OCI-LY7 (cell line): ENCODE data around the gene CLEC3A. TPM values are rescaled to one million over a fixed set of nuclear protein-coding genes. Genes with fewer than 3 reads are reported as not detected.

Experiments used
- BruUV-seq: library from RNA; stranded (reverse); fragments of 400-500 nt; replicated peaks from 2 replicates; lab custom pipeline; 2021; lab: Mats Ljungman, UMichigan
- CTCF ChIA-PET: fragments of 300-600 bp; sonication (Branson Sonifier 250); formaldehyde crosslinking; loops from one replicate; lab custom pipeline; 2022; ENCODE audit warnings: antibody characterized with exemption; ENCODE audit not compliant: unreplicated experiment; lab: Charles Lee
- POLR2A ChIA-PET: fragments of 300-600 bp; sonication (Branson Sonifier 250); formaldehyde crosslinking; loops from one replicate; lab custom pipeline; 2022; ENCODE audit warnings: antibody characterized with exemption; lab: Charles Lee
- DNase-seq: peaks from one replicate; pipeline ENCODE4 v3.0.0-alpha.2; 2015; ENCODE audit warnings: low spot score
- H2AFZ ChIP-seq: fragments of 200-600 bp; sonication (generic), shearing (Covaris generic); 2 replicates; pipeline ENCODE4 v1.6.1; 2014; ENCODE audit warnings: mild to moderate bottlenecking, antibody characterized with exemption, low read length, moderate library complexity
- H3K27ac ChIP-seq: fragments of 200-600 bp; sonication (generic); 2 replicates; pipeline ENCODE4 v1.5.1; 2014; ENCODE audit warnings: mixed run types, low read depth, mild to moderate bottlenecking, moderate library complexity, low read length, inconsistent platforms; ENCODE audit not compliant: poor library complexity, severe bottlenecking
- H3K36me3 ChIP-seq: fragments of 200-600 bp; sonication (generic); 2 replicates; pipeline ENCODE4 v1.6.1; 2014; ENCODE audit warnings: mild to moderate bottlenecking, antibody characterized with exemption, low read length, moderate library complexity, mixed read lengths; ENCODE audit not compliant: insufficient read depth
- H3K4me1 ChIP-seq: fragments of 200-600 bp; sonication (generic); 2 replicates; pipeline ENCODE4 v1.5.1; 2014; ENCODE audit warnings: mild to moderate bottlenecking, low read length; ENCODE audit not compliant: insufficient read depth, poor library complexity, severe bottlenecking
- H3K4me2 ChIP-seq: fragments of 200-600 bp; sonication (generic); 2 replicates; pipeline ENCODE4 v1.6.1; 2014; ENCODE audit warnings: mild to moderate bottlenecking, low read length
- H3K4me3 ChIP-seq: fragments of 200-600 bp; sonication (generic); 2 replicates; pipeline ENCODE4 v1.5.1; 2014; ENCODE audit warnings: mild to moderate bottlenecking, low read depth, low read length; ENCODE audit not compliant: poor library complexity, severe bottlenecking
- H3K79me2 ChIP-seq: fragments of 200-600 bp; sonication (generic); 2 replicates; pipeline ENCODE4 v1.6.1; 2016; ENCODE audit warnings: low read depth, mild to moderate bottlenecking, low read length, moderate library complexity, mixed read lengths; ENCODE audit not compliant: insufficient read depth
- H3K9me2 ChIP-seq: fragments of 200-600 bp; sonication (generic); 2 replicates; pipeline ENCODE4 v1.6.1; 2016; ENCODE audit warnings: mild to moderate bottlenecking, low read length, mixed read lengths; ENCODE audit not compliant: insufficient read depth
- H3K9me3 ChIP-seq: fragments of 200-600 bp; sonication (generic); 2 replicates; pipeline ENCODE4 v1.6.1; 2014; ENCODE audit warnings: mild to moderate bottlenecking, mixed run types, low read length, mixed read lengths
- H4K20me1 ChIP-seq: fragments of 200-600 bp; sonication (generic); 2 replicates; pipeline ENCODE4 v1.6.1; 2014; ENCODE audit warnings: mild to moderate bottlenecking, antibody characterized with exemption, low read length, moderate library complexity, mixed read lengths; ENCODE audit not compliant: insufficient read depth
- CTCF ChIP-seq: fragments of 200-600 bp; sonication (generic); conservative IDR thresholded peaks from 2 replicates; pipeline ENCODE4 v1.5.1; 2014; ENCODE audit warnings: mild to moderate bottlenecking, antibody characterized with exemption, low read length, moderate library complexity, mixed read lengths
- EZH2phosphoT487 ChIP-seq: fragments of 200-600 bp; sonication (generic); IDR thresholded peaks from 2 replicates; pipeline ENCODE4 v1.6.1; 2018; ENCODE audit warnings: low read depth, borderline replicate concordance, mild to moderate bottlenecking, mixed run types, antibody characterized with exemption, low read length, moderate library complexity, mixed read lengths
- intact Hi-C: fragments of 100-400 bp; cut with micrococcal nuclease; formaldehyde crosslinking; loops from one replicate; pipeline ENCODE4 v1.10.0; 2022; ENCODE audit not compliant: unreplicated experiment
- total RNA-seq, 2 experiments: library from RNA; depleted of rRNA in 1 of 2; stranded (reverse); fragments of >200 nt in 1 of 2; shearing (Covaris generic) in 1 of 2; gene quantifications; 2 replicates each; pipeline ENCODE4 v1.2.3, GENCODE V29; 2014 to 2022

The CLEC3A gene
- total RNA-seq, 2 experiments from 2014 or later = not detected

- Histone ChIP-seq H4K20me1 (no peaks in the 10 kb centered on the region), H3K4me1 (no peaks in the 10 kb centered on the region), H3K27ac (no peak overlapping the region), H3K9me2 (no peaks in the 10 kb centered on the region), H3K9me3 (no peaks in the 10 kb centered on the region), H2AFZ (no peak overlapping the region), H3K4me3 (no peak overlapping the region), H3K36me3 (no peaks in the 10 kb centered on the region), H3K79me2 (no peaks in the 10 kb centered on the region), H3K4me2 (no peak overlapping the region)
- no peak for DNase-seq
- BruUV-seq = no TSS peak
- intact Hi-C loops = no loop called here
- CTCF ChIA-PET = interaction anchor here (0.6 kb wide), 1 partner anchor 338 kb away, joined by 3 read pairs; the partner anchor contains the start of gene NUDT7
- TF ChIP-seq EZH2phosphoT487 (no peak), CTCF (0 out of 2 replicates have a peak, but pooled peaks have one; percentile 23)
- POLR2A ChIA-PET = no interaction called here
These were observed 37.9 kb downstream of the CLEC3A start for GRCh38 chr16:78060295-78060694.

- TF ChIP-seq EZH2phosphoT487 (no peak), CTCF (no peak)
- ChIA-PET POLR2A (no interaction called here), CTCF (no interaction called here)
- H3K4me2 ChIP-seq = no peak overlapping the region
- DNase-seq = no peak
- H3K4me3 ChIP-seq = no peak overlapping the region
- no peak overlapping the region for H3K27ac ChIP-seq
- no peak overlapping the region for H2AFZ ChIP-seq
- no peaks in the 10 kb centered on the region for H3K36me3 ChIP-seq
- no peaks in the 10 kb centered on the region for H3K4me1 ChIP-seq
- no peaks in the 10 kb centered on the region for H4K20me1 ChIP-seq
- H3K9me2 ChIP-seq = no peaks in the 10 kb centered on the region
- intact Hi-C loops = no loop called here
- no peaks in the 10 kb centered on the region for H3K79me2 ChIP-seq
- no peaks in the 10 kb centered on the region for H3K9me3 ChIP-seq
- BruUV-seq = no TSS peak
These were observed 38.5 kb downstream of the CLEC3A start for GRCh38 chr16:78060809-78061208.

- Histone ChIP-seq H3K27ac (no peak overlapping the region), H3K9me3 (no peaks in the 10 kb centered on the region), H3K4me2 (no peak overlapping the region), H3K4me1 (no peaks in the 10 kb centered on the region), H3K79me2 (no peaks in the 10 kb centered on the region), H2AFZ (no peak overlapping the region), H4K20me1 (no peaks in the 10 kb centered on the region), H3K4me3 (no peak overlapping the region), H3K36me3 (no peaks in the 10 kb centered on the region), H3K9me2 (no peaks in the 10 kb centered on the region)
- POLR2A ChIA-PET = interaction anchor here (0.7 to 1.1 kb wide), 3 partner anchors 11 to 422 kb away, joined by 3 to 5 read pairs (median 4); no protein-coding TSS in a partner anchor
- intact Hi-C loops = no loop called here
- CTCF ChIA-PET = no interaction called here
- no peak for DNase-seq
- BruUV-seq = no TSS peak
- TF ChIP-seq CTCF = no peak
- no peak for TF ChIP-seq EZH2phosphoT487
These were observed 43.0 kb downstream of the CLEC3A start for GRCh38 chr16:78065319-78065718.
